ENCODE data around the gene PRELID2. TPM values are rescaled to one million over a fixed set of nuclear protein-coding genes. Genes with fewer than 3 reads are reported as not detected.
"Not testable (repeated sequence)": the region's sequence is repeated elsewhere in the genome, so short reads cannot be mapped to it uniquely, and the experiment has no call there.

Gene PRELID2
- polyA plus RNA-seq (ENCODE audit: insufficient read length in 4 of 4) = 10 to 100 TPM in 1 of 4 donors, 1 to 10 TPM in 3; 7.6 to 10.8 (median 9.4) TPM

DNA sequence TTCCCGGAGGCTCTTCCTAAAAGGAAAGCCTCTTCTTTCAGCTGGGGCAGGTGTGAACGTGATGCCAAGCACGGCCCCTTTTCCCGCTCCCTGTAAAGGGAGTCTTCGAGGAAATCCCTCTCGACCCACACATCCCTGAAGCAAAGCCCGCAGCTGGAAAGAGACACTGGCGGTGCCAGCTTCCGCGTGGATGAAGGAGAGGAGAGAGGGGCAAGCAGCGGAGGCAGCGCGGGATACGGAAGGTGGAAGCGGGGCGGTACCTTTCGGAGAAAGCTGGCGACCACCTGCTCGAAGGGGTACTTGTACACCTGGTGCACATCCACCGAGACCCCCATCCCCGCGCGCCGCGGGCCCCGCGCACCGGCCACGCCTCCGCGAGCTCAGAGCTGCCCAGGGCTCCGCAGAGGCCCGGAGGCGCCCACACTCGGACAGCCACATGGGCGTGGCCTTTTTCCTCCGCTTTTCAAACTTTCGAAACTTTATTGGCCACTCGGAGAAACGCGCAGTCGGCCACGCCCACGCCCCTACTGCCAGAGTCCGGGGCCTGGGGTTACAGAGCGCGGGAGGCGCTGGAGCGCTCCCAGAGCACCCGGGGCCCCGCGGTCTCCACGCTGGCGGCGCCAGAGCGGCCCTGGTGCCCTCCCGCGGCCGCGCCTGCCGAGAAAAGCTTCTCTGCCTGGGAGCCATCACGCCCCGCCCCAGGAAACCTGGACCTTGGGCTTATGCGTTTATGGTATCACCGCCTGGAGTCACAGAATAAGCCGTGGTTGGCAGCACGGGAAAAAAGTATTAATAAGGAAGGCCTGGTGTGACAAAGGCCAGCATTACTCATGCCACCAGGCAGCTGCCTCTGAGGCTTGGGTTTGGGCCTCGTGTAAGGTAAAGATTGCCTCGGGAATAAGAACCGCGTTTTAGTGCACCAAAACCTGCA lies at the start of gene PRELID2:
Gene PRELID2, minus strand, starts transcription at position 426 of the 931 bp plus-strand sequence. Its CDS starts 91 bp downstream, at position 335.
- DNase-seq (ENCODE audit: low read depth in 4 of 4, low spot score in 3 of 4) = peak; percentile 77 to 89 (median 84)

- DNase-seq (ENCODE audit: low read depth in 4 of 4, low spot score in 3 of 4) = no peak
These were observed 39.6 kb upstream of the PRELID2 start for GRCh38 chr5:145874765-145875164.

- no peak for DNase-seq (ENCODE audit: low read depth in 4 of 4, low spot score in 3 of 4)
These were observed 37.8 kb upstream of the PRELID2 start, which contains the start of gene GRXCR2 for GRCh38 chr5:145872914-145873313. Gene GRXCR2 (minus strand): TSS chr5:145873014. CDS start chr5:145872968, 46 bp downstream.

GRCh38 chr5:145872486-145872885 lies 37.3 kb upstream of the PRELID2 start:
- DNase-seq (ENCODE audit: low read depth in 4 of 4, low spot score in 3 of 4) = no peak

DNA sequence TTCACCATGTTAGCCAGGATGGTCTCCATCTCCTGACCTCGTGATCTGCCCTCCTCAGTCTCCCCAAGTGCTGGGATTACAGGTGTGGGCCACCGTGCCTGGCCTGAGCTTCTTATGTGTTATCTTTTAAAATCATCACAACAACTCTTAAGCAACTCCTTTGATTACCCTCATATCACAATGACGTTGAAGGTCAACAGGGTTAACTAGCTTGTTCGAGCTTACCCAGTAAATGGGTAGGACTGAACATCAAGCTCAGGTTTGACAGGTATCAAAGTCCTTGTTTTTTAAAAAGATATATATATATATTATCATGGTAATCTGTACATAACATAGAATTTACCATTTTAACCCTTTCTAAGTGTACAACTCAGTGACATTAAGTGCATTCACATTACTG lies 34.6 kb upstream of the PRELID2 start:
- no peak for DNase-seq (ENCODE audit: low read depth in 4 of 4, low spot score in 3 of 4)

- DNase-seq (ENCODE audit: low read depth in 4 of 4, low spot score in 3 of 4) = no peak
These were observed 32.7 kb upstream of the PRELID2 start for GRCh38 chr5:145867806-145868205.

GRCh38 chr5:145864432-145864831 lies 29.3 kb upstream of the PRELID2 start:
- not testable (repeated sequence) for DNase-seq (ENCODE audit: low read depth in 4 of 4, low spot score in 3 of 4)

- no peak for DNase-seq (ENCODE audit: low read depth in 4 of 4, low spot score in 3 of 4)
These were observed 27.9 kb upstream of the PRELID2 start for GRCh38 chr5:145863003-145863402.

GRCh38 chr5:145859897-145860296 lies 24.8 kb upstream of the PRELID2 start:
- no peak for DNase-seq (ENCODE audit: low read depth in 4 of 4, low spot score in 3 of 4)

GRCh38 chr5:145859453-145859852 lies 24.3 kb upstream of the PRELID2 start:
- DNase-seq (ENCODE audit: low read depth in 4 of 4, low spot score in 3 of 4) = no peak

- DNase-seq (ENCODE audit: low read depth in 4 of 4, low spot score in 3 of 4) = no peak
These were observed 23.8 kb upstream of the PRELID2 start for GRCh38 chr5:145858959-145859358.

DNA sequence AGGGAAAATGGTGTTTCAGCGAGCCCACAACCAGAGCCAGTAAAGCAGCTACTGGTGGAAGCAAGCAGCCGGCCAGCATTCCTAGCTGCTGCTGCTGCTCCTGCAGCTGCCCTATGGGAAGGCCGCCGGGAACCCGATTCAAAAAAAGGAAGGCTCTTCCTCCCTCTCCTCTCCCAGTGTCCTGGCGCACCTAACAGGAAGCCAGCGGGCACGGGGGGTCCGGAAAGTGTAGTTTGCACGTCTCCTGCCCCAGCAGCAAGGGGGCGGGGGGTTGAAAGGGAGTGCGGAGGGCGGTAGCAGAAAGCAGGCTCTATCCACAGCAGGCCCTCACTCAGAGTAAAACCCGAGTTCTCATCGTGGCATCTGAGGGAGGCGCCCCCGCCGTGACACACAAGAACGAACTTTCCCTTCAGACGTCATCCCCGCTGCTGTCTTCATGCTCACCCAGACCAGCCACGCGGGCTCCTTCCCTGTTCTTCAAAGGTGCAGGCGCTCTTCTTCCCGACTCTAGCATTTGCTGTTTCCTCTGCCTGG lies 21.2 kb upstream of the PRELID2 start:
- peak in 3 of 4 donors; percentile 28 to 34 (median 29) for DNase-seq (ENCODE audit: low read depth in 4 of 4, low spot score in 3 of 4)

DNA sequence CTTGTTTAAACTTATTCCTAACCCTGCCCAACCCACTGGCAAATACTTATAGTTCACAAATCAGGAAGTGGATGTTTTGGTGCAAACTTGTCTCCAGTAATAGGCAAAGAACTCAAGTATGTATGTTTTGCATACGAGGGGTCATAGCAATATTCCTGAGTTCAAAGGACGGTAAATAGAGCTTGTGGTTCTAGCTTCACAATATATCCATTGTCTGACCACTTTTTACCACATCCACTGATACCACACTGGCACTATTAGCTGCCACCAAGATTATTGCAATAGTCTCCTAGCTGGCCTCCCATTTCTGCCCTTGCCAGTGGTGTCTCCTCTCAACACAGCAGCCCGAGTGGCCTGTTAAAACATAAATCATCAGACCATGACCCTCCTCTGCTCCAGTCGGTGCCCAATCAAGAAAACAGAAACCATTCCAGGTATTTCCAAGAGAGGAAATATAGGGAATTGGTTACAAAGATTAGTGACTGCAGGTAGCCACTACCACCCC lies 20.7 kb upstream of the PRELID2 start:
- peak in 2 of 4 donors; percentile 18 to 32 for DNase-seq (ENCODE audit: low read depth in 4 of 4, low spot score in 3 of 4)

DNA sequence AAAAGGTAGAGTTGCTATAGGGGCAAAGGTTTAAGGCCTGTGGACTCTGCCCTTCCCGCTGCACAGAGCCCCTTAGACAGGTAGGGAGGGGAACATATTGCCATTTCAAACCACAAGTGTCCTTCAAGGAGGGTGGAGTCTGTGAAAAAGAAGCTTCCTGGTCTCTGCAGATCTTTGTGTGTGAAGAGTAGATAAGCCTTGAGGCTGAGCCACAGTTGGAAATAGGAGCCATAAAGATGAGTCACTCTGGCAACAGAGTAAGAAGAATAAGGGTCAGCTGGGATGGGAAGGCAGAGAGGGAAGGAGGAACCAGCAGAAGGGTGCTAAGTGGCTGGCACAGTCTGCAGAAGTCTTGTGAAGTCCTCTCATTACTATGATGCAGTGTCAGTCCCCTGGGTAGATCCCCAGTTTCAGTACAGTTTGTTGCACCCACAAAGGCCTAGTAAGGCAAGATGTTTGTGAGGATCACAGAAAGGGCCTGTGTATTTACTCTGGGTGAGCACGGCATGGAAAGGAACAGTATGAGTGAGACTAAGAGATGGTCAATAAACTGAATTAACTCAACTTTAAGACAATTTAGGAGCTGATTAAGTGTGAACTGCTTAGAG lies 19.6 kb upstream of the PRELID2 start:
- DNase-seq (ENCODE audit: low read depth in 4 of 4, low spot score in 3 of 4) = no peak

DNA sequence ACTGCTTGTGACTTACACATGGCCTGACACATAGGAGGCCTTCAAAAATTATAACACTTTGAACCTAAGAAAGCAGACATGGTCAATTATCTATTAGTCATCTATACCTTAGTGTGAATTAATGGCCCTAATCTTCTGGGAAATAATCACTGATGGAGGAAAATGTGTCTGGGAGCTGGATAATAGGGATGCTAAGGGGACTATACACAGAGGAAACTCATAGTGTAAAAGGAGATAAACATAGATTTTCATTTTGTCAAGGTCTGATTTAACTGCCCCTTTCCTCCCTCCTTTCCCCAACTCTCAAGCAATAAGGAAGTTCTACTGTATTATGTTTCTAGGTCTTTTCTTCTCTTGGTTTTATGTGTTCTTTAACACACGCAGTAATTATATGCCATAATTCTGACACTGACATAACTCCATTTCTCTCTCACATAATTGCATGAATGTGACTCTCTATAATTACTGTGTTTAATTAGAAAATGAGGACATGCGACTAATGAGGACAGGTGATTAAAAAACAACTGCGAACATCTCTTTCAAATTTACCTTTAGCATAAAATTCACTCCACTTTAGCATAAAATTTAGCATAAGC lies 18.7 kb upstream of the PRELID2 start:
- no peak for DNase-seq (ENCODE audit: low read depth in 4 of 4, low spot score in 3 of 4)

DNA sequence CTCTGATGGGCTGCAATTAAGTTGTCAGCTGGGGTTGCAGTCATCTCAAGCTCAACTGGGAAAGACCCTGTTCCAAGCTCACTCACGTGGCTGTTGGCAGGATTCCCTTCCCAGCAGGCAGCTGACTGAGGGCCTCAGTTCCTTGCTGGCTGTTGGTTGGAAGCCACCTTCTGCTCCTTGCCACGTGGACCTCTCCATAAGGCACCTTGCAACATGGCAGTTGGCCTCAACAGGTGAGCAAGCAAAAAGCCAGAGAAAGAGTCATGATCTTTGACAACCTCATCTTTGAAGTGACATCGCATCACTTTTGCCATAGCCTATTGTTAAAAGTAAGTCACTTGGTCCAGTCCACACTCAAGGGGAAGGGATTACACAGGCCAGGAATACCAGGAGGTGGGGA lies 17.8 kb upstream of the PRELID2 start:
- DNase-seq (ENCODE audit: low read depth in 4 of 4, low spot score in 3 of 4) = no peak

DNA sequence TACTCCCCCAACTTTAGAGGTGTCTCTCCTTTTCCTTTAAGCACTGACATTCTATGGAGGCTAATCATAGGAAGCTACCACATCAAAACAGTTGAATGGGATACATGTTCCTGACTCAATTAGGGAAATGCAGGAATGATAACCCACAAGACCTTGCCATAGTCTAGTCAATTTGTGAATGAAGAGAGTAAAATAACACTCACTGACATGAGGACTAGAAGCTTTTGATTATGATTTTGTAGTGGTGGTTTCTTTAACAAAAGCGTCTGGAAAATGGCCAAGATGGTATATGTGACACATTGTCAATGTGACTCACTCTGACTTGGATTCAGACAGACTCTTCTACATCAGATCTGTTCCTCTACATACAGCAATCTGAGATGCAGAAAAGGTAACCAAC lies 13.7 kb upstream of the PRELID2 start:
- DNase-seq (ENCODE audit: low read depth in 4 of 4, low spot score in 3 of 4) = no peak

- no peak for DNase-seq (ENCODE audit: low read depth in 4 of 4, low spot score in 3 of 4)
These were observed 12.7 kb upstream of the PRELID2 start for GRCh38 chr5:145847499-145848497.

GRCh38 chr5:145846081-145846480 lies 10.9 kb upstream of the PRELID2 start:
- DNase-seq (ENCODE audit: low read depth in 4 of 4, low spot score in 3 of 4) = no peak

DNA sequence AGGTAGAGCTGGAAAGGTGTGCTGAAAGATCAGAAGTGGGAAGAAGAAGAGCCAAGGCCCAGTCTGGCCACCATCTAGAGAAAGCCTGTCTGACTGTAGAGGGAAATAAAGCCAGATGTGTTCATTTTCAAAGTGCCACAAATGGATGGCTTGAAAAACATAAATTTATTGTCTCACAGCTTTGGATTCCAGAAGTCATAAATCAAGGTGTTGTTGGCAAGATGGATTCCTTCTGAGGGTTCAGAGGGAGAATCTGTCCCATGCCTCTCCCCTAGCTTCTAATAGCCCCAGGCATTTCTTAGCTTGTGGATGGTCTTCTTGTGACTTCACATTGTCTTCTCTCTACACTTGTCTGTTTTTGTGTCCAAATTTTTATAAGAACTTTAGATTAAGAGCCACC lies 6.2 kb upstream of the PRELID2 start:
- DNase-seq (ENCODE audit: low read depth in 4 of 4, low spot score in 3 of 4) = no peak
